HG03457 (cell line): ENCODE measurements around the gene PALS1.
"Not testable (repeated sequence)": the region's sequence is repeated elsewhere in the genome, so short reads cannot be mapped to it uniquely, and the experiment has no call there.

Source experiments
- ATAC-seq: cut with Tn5 transposase; IDR thresholded peaks from one replicate; pipeline ENCODE4 v1.9.1; 2021; ENCODE audit warnings: moderate number of reproducible peaks; ENCODE audit not compliant: unreplicated experiment

Gene PALS1

DNA sequence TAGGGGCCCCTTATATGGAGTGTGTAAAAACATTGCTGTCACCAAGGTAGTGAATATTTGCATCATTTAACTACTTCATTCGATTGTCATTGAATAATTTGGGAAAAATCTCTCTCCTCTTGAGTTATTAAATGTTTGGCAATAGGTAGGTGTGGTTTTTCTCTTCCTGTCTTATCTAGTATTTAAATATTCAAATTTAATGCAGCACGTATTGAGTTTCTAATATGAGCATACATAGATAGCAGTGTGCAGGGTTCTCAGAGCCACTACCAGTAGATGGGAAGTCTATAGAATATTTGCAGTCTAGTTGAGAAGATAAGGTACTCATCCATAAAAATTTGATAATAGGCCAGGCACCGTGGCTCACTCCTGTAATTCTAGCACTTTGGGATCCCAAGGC is 16.7 kb downstream of the PALS1 start:
- ATAC-seq: no peak

DNA sequence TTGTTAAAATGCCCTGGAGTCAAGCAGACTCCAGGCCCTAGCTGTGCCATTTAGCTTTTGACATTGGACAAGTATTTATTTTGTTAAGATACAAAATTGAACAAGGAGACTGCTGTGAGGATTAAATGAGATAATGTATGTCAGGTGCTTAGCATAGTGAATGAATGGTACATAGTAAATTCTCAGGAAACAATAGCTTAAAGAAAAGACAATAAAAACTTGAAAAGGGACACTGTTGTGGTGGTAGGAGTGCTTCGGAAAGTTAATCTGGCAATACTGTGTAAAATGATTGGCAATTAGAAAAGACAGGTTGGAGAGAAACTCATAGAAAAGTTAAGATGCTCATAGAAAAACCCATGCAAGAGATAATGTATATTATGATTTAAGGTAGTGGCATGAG is 19.7 kb downstream of the PALS1 start:
- ATAC-seq: no peak

DNA sequence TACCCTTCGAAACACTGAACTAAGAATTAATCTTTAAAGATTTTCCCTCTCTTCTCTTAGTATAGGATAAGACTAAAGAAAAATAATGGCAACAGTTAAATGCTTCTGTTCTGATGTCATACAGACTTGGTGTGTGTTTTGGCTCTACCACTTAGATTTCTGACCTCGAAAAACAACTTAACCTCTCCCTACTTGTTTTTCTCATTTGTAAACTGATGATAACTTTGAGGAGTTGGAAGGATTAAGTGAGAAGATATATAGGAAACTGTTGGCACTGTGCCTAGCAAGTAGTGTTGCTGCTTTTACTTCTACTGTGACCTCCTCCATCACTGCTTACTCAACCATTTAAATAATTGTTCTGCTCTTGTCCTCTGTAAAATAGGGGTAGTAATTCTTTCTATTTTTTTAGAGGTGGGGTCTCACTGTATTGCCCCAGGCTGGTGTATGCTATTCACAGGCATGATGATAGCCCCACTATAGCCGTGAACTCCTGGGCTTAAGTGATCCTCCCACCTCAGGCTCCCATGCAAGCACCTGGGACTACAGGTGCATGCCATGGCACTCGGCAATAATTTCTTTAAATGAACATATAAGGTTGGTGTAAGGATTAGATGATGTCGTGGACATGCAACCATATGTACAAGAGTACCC is 22.4 kb downstream of the PALS1 start:
- no peak for ATAC-seq

DNA sequence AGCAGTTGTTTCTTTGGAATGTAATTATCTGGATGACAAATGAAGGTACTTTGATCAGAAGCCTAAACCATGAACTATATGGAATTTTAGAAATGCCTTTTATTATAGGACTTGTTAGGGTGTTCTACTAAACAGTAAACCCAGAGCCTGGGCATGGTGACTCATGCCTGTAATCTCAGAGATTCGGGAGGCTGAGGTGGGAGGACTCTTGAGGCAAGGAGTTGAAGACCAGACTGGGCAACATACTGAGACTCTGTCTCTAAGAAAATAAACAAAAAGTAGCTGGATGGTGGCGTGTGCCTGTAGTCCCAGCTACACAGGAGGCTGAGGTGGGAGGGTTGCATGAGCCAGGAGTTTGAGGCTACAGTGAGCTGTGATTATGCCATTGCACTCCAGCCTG is 23.9 kb downstream of the PALS1 start:
- ATAC-seq: no peak

DNA sequence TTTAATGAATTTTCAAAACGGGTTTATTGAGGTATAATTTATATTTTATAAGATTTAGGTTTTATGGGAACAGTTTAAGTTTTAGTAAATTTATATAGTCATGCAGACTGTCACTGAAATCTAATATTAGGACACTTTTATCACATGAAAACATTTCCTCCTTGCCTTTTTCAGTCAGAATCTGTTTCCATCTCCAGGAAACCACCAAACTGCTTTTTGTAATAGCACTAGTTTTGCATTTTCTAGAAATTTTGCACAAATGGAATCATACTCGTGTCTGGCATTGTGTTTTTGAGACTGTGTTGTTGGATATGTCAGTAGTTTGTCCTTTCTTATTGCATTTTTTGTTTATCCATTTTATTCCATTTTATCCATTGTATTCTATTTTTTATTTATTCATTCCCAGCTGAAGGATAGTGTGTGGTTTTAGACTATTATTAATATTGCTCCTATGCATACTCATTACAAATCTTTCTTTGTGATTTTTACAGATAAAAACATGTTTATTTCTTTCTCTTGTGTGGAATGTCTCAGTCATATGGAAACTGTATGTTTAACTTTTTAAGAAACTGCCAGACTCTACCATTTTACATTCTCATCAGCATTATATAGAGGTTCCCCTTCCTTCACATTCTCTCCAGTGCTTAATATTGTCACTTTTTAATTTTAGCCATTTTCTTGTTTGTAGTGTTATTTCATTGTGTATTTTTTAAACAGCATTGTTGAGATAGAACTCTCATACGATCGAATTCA is 26.5 kb downstream of the PALS1 start:
- no peak for ATAC-seq

DNA sequence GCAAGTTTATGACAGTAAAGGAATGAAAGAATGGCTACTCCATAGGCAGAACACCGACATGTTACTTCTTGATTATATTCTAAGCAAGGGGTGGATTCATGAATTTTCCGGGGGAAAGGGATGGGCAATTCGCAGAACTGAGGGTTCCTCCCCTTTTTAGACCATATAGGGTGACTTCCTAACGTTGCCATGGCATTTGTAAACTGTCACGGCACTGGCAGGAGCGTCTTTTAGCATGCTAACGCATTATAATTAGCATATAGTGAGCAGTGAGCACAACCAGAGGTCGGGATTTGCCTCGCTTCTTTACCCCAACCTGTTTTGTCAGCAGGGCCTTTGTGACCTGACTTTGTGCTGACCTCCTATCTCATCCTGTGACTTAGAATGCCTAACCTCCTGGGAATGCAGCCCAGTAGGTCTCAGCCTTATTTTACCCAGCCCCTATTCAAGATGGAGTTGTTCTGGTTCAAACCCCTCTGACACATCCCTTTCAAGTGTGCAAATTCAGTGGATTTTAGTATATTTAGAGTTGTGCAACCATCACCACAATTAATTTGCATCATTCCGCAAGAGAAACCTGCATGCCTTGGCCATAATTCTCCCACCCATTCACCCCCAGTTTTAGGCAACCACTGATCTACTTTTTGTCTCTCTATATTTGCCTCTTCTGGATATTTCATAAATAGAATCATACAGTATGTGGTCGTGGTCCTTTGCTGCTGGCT is 27.4 kb downstream of the PALS1 start:
- ATAC-seq: no peak

DNA sequence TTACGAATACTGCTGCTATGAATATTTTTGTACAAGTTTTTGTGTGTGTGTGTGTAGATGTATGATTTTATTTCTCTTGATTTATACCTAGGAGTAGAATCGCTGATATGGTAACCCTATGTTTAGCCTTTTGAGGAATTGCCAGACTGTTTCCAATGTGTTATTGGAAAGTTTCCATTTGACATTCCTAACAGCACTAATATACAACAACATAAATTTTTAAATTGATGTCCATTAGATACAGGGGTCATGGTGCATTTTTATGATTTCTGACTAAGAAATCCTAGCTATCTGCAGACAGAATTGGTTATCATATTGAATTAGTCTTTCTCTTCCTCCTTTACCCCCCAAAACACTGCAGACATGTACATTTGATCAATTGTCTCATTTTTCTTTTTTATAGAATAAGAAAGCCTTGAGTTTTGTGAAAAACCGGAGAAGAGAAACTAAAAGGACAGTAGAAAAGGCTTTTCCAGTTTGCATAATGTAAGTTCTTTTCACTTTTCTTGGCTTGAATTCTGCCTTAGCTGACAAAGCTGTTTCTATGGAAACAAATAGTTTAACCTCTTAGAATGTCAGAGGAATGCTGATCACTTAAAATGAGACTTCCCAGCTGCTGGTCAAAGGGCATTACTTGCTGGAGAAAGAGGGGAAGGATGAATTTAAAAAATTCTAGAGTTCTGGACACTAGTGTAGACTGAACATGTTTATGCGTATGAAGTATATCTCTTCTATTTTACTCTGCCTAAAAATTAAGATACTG is 28.2 kb downstream of the PALS1 start:
- no peak for ATAC-seq

DNA sequence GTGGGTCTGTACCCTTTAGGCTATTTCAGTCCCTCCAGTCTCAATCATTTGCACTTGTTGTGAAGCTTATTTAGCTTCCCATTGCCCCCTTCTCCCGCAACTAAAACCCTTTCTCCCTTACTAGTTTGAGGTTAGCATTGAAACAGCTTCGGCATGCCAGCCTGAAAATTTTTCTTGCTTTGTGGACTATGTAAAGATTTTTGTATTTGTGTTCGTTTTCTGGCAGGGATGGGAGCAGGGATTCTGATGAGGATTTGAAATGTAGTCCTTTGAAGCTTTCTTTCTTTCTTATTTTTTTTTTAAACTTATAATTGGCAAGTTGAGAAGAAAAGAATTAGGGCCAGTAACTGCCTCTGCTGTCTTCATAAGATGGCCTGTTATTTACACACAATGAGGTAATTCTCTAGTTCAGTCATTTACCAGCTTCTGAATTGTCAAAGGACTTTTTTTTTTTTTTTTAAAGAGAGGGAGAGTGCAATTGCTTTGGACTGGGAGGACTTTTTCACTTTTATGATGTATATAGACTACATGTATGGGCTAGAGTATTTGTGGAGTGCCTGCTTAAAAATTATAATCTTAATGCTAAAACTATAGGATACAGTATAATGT is 29.0 kb downstream of the PALS1 start:
- ATAC-seq: no peak

DNA sequence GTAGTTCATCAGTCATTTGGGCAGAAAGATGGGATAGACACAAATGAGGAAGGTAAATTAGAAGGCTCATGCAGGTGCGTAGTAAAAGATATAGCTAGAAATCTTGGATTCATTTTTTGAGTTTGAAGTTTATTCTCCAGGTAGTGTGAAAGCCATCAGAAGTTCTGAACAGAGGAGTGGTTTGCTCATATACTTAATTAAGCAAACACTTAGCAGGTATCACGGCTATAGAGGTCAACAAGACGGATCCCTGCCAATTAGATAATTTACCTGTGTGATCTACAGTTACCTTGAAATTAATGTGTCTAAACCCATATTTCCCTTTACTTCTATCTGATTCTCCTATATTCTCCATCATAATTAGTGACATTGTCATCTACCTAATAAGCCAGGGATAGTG is 29.7 kb downstream of the PALS1 start:
- ATAC-seq: no peak

DNA sequence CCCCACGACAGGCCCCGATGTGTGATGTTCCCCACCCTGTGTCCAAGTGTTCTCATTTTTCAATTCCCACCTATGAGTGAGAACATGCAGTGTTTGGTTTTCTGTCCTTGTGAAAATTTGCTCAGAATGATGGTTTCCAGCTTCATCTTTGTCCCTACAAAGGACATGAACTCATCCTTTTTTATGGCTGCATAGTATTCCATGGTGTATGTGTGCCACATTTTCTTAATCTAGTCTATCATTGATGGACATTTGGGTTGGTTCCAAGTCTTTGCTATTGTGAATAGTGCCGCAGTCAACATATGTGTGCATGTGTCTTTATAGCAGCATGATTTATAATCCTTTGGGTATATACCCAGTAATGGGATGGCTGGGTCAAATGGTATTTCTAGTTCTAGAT is 32.0 kb downstream of the PALS1 start:
- not testable (repeated sequence) for ATAC-seq

DNA sequence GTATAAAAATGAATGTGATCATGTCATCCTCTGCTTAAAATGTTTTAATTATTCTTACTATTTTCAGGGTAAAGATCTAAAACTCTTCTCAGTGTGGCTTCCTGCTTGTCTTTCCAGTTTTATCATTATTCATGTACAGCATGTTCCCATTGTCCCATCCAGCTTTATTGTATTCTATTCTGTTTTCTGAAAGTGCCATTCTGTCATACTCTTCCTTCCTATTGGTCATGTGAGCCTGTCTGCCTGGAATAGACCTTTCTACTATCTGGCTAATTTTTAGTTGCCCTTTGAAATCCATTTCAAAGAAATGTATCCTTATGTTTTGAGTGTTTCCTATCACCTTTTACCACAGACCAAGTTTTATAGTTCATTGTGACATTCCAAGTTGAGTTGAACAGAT is 34.9 kb downstream of the PALS1 start:
- no peak for ATAC-seq

DNA sequence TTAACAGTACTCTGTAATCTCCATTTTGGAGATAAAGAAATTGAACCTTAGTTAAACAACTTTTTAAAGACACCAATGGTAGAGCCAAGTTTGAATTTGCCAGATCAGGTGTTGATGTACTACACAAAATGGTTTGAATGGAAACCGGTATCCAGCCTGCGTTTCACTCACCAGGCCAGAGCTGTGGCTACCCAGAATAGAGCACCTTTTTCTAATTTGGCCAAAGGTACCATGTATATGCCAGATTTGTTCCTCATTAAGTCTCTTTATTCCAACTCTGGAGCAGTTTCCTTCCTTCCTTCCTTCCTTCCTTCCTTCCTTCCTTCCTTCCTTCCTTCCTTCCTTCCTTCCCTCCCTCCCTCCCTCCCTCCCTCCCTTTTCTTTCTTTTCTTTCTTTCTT is 39.3 kb downstream of the PALS1 start:
- no peak for ATAC-seq

DNA sequence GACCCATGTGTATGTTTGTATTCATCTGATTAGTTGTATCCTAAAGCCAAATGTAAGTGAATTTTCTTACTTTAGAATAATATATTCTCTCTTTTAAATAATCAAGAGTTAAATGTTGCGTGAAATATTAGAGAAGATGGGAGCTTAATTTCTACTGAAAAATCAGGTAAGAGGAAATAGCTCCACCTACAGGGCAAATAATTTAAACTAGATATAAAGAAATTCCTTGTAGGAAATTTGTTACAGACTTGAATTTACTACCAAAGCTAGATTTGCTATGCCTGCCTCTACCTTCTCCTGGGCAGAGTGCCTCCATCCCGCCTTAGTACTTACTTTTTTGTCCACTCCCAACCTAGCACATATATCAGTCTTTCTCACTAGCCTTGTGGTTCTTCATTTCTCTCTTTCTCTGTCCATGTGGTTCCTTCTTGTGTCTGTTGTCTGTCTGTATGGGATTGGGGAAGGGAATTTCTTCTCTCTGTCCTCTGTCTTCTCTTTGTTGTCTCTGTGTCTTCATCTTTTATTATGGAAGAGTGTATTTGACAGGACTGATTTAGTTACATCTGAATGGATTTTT is 44.7 kb downstream of the PALS1 start:
- no peak for ATAC-seq
